PC-9 (cell line): ENCODE data around the gene EPC2.

ENCODE experiments used
- EZH2 ChIP-seq: fragments of 200-600 bp; sonication (generic); IDR thresholded peaks from 2 replicates; pipeline ENCODE4 v1.8.0; 2017; ENCODE audit warnings: antibody characterized with exemption, low read depth
- TF ChIP-seq, protein P1 (sequence below): fragments of 200-600 bp; sonication (generic); conservative IDR thresholded peaks from 2 replicates; pipeline ENCODE4 v1.6.1; 2017; ENCODE audit warnings: mixed run types, antibody characterized with exemption, mild to moderate bottlenecking, moderate library complexity

DNA sequence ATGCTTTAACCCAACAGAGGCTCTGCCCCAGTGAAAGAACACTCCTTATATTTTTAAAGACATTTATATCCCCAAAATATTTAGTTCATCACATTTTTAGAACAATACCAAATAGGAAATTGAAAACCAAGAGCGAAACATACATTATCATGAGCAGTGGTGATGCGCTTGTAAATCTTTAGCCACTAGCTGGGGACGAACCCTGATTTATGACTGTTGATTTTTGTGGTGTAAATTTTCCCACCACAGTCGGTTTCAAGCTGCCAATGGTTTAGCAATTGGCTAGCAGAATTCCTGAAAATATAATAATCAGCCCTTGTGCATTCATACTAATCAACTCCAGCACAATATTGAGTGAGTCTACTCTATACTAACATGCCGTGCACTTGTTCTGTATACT lies 27.3 kb upstream of the EPC2 start:
- TF ChIP-seq, protein P1, sequence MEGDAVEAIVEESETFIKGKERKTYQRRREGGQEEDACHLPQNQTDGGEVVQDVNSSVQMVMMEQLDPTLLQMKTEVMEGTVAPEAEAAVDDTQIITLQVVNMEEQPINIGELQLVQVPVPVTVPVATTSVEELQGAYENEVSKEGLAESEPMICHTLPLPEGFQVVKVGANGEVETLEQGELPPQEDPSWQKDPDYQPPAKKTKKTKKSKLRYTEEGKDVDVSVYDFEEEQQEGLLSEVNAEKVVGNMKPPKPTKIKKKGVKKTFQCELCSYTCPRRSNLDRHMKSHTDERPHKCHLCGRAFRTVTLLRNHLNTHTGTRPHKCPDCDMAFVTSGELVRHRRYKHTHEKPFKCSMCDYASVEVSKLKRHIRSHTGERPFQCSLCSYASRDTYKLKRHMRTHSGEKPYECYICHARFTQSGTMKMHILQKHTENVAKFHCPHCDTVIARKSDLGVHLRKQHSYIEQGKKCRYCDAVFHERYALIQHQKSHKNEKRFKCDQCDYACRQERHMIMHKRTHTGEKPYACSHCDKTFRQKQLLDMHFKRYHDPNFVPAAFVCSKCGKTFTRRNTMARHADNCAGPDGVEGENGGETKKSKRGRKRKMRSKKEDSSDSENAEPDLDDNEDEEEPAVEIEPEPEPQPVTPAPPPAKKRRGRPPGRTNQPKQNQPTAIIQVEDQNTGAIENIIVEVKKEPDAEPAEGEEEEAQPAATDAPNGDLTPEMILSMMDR, result no peak
- TF ChIP-seq EZH2, result no peak
